Activated naive CD4-positive, alpha-beta T cell treated with anti-CD3 and anti-CD28 coated beads, Interleukin-2, amount 50 U/mL, for 24 hours (primary cell): Measurements from ENCODE around the gene ATP9B.

Experiments used
- H3K27ac Mint-ChIP-seq: one replicate; pipeline ENCODE4 v1.8.0; 2021; ENCODE audit warnings: mild to moderate bottlenecking, mixed read lengths
- H3K27me3 Mint-ChIP-seq: one replicate; pipeline ENCODE4 v1.8.0; 2021; ENCODE audit warnings: mixed read lengths
- H3K36me3 Mint-ChIP-seq: one replicate; pipeline ENCODE4 v1.8.0; 2021; ENCODE audit warnings: mixed read lengths
- H3K4me1 Mint-ChIP-seq: one replicate; pipeline ENCODE4 v1.8.0; 2021; ENCODE audit warnings: mixed read lengths
- H3K4me3 Mint-ChIP-seq: one replicate; pipeline ENCODE4 v1.8.0; 2021; ENCODE audit warnings: mild to moderate bottlenecking, mixed read lengths
- H3K9me3 Mint-ChIP-seq: one replicate; pipeline ENCODE4 v1.8.0; 2021; ENCODE audit warnings: mixed read lengths

The ATP9B gene

GRCh38 chr18:79392226-79392625, 323.0 kb downstream of the ATP9B start:
- H3K9me3 Mint-ChIP-seq: no peaks in the 10 kb centered on the region
- peaks cover 53% of the 10 kb centered on the region for H3K4me1 Mint-ChIP-seq
- H3K27me3 Mint-ChIP-seq: no peaks in the 10 kb centered on the region
- H3K36me3 Mint-ChIP-seq: no peaks in the 10 kb centered on the region
- H3K27ac Mint-ChIP-seq: peak overlapping the region; percentile 10
- H3K4me3 Mint-ChIP-seq: peak overlapping the region; percentile 49

- peak overlapping the region; percentile 83 for H3K27ac Mint-ChIP-seq
These were observed 324.0 kb downstream of the ATP9B start for GRCh38 chr18:79393181-79393634.

GRCh38 chr18:79393635-79394533, 324.7 kb downstream of the ATP9B start:
- peaks cover 53% of the 10 kb centered on the region for H3K4me1 Mint-ChIP-seq
- no peaks in the 10 kb centered on the region for H3K27me3 Mint-ChIP-seq
- no peaks in the 10 kb centered on the region for H3K9me3 Mint-ChIP-seq
- H3K36me3 Mint-ChIP-seq: peaks cover 1% of the 10 kb centered on the region
- peak overlapping the region; percentile 83 for H3K27ac Mint-ChIP-seq
- peak overlapping the region; percentile 88 for H3K4me3 Mint-ChIP-seq

More at GRCh38 chr18:79393181-79393634, 324.0 kb downstream of the ATP9B start:
- Mint-ChIP-seq H3K36me3 (no peaks in the 10 kb centered on the region), H3K27me3 (no peaks in the 10 kb centered on the region), H3K4me3 (peak overlapping the region; percentile 88), H3K9me3 (no peaks in the 10 kb centered on the region), H3K4me1 (peaks cover 52% of the 10 kb centered on the region)

- H3K9me3 Mint-ChIP-seq: no peaks in the 10 kb centered on the region
- H3K4me3 Mint-ChIP-seq: peak overlapping the region; percentile 87
- H3K27me3 Mint-ChIP-seq: no peaks in the 10 kb centered on the region
- H3K27ac Mint-ChIP-seq: peak overlapping the region; percentile 98
- H3K4me1 Mint-ChIP-seq: peaks cover 50% of the 10 kb centered on the region
- H3K36me3 Mint-ChIP-seq: peaks cover 3% of the 10 kb centered on the region
These were observed 325.5 kb downstream of the ATP9B start for GRCh38 chr18:79394534-79395307.

- Mint-ChIP-seq H3K4me1 (peaks cover 48% of the 10 kb centered on the region), H3K27ac (peak overlapping the region; percentile 98), H3K36me3 (peaks cover 3% of the 10 kb centered on the region), H3K27me3 (no peaks in the 10 kb centered on the region), H3K4me3 (peak overlapping the region; percentile 87), H3K9me3 (no peaks in the 10 kb centered on the region)
These were observed 326.1 kb downstream of the ATP9B start for GRCh38 chr18:79395308-79395640.

GRCh38 chr18:79395761-79396404, 326.7 kb downstream of the ATP9B start, which contains the start of gene NFATC1:
Gene NFATC1 (plus strand): TSS chr18:79395930. CDS start chr18:79396225, 295 bp downstream.
- no peaks in the 10 kb centered on the region for H3K27me3 Mint-ChIP-seq
- H3K9me3 Mint-ChIP-seq: no peaks in the 10 kb centered on the region
- peak within 1 kb of the TSS; percentile 98 for H3K27ac Mint-ChIP-seq
- peaks cover 43% of the 10 kb centered on the region for H3K4me1 Mint-ChIP-seq
- peaks cover 3% of the 10 kb centered on the region for H3K36me3 Mint-ChIP-seq
- peak within 1 kb of the TSS; percentile 88 for H3K4me3 Mint-ChIP-seq

GRCh38 chr18:79396431-79397246, 327.4 kb downstream of the ATP9B start:
- Mint-ChIP-seq H3K27me3 (no peaks in the 10 kb centered on the region), H3K4me3 (peak overlapping the region; percentile 87), H3K36me3 (peaks cover 3% of the 10 kb centered on the region), H3K4me1 (peaks cover 48% of the 10 kb centered on the region), H3K27ac (no peak overlapping the region), H3K9me3 (no peaks in the 10 kb centered on the region)

- H3K36me3 Mint-ChIP-seq: peaks cover 3% of the 10 kb centered on the region
- H3K9me3 Mint-ChIP-seq: no peaks in the 10 kb centered on the region
- no peak overlapping the region for H3K27ac Mint-ChIP-seq
- peaks cover 50% of the 10 kb centered on the region for H3K4me1 Mint-ChIP-seq
- H3K27me3 Mint-ChIP-seq: no peaks in the 10 kb centered on the region
- peak overlapping the region; percentile 87 for H3K4me3 Mint-ChIP-seq
These were observed 328.1 kb downstream of the ATP9B start for GRCh38 chr18:79397247-79397829.

GRCh38 chr18:79397830-79398761, 328.9 kb downstream of the ATP9B start:
- Mint-ChIP-seq H3K27ac (no peak overlapping the region), H3K4me1 (peaks cover 50% of the 10 kb centered on the region), H3K27me3 (no peaks in the 10 kb centered on the region), H3K4me3 (peak overlapping the region; percentile 87), H3K36me3 (peaks cover 5% of the 10 kb centered on the region), H3K9me3 (no peaks in the 10 kb centered on the region)

- Mint-ChIP-seq H3K27ac (peak overlapping the region; percentile 91), H3K4me3 (peak overlapping the region; percentile 87), H3K27me3 (no peaks in the 10 kb centered on the region), H3K36me3 (peaks cover 5% of the 10 kb centered on the region), H3K9me3 (no peaks in the 10 kb centered on the region), H3K4me1 (peaks cover 57% of the 10 kb centered on the region)
These were observed 330.3 kb downstream of the ATP9B start for GRCh38 chr18:79399275-79400081.

GRCh38 chr18:79400091-79400590, 330.9 kb downstream of the ATP9B start:
- no peaks in the 10 kb centered on the region for H3K9me3 Mint-ChIP-seq
- H3K36me3 Mint-ChIP-seq: peaks cover 5% of the 10 kb centered on the region
- H3K4me1 Mint-ChIP-seq: peaks cover 64% of the 10 kb centered on the region
- no peak overlapping the region for H3K4me3 Mint-ChIP-seq
- H3K27ac Mint-ChIP-seq: no peak overlapping the region
- H3K27me3 Mint-ChIP-seq: no peaks in the 10 kb centered on the region

GRCh38 chr18:79400591-79401381, 331.6 kb downstream of the ATP9B start:
- Mint-ChIP-seq H3K27ac (peak overlapping the region; percentile 95), H3K36me3 (peaks cover 5% of the 10 kb centered on the region), H3K4me1 (peaks cover 68% of the 10 kb centered on the region)

More at GRCh38 chr18:79400591-79401381, 331.6 kb downstream of the ATP9B start:
- H3K27me3 Mint-ChIP-seq: no peaks in the 10 kb centered on the region
- H3K9me3 Mint-ChIP-seq: no peaks in the 10 kb centered on the region
- H3K4me3 Mint-ChIP-seq: peak overlapping the region; percentile 89
